ENCODE measurements around the gene BABAM2. TPM values are rescaled to one million over a fixed set of nuclear protein-coding genes. Genes with fewer than 3 reads are reported as not detected.

Gene BABAM2
- total RNA-seq, 2 experiments from 2014 or later: 65.4 to 69.5 TPM

GRCh38 chr2:27886322-27886721 lies 4.2 kb upstream of the BABAM2 start:
- Mint-ChIP-seq H3K36me3 (peaks cover 27% of the 10 kb centered on the region), H3K9me3 (ENCODE audit: low read depth) (no peaks in the 10 kb centered on the region), H3K27me3 (peaks cover 3% of the 10 kb centered on the region), H3K4me3 (no peak overlapping the region), H3K4me1 (peaks cover 28% of the 10 kb centered on the region), H3K27ac (no peak overlapping the region)
- CTCF ChIA-PET: interaction anchor here (0.8 to 1.5 kb wide), 2 partner anchors 115 to 132 kb away, joined by 3 to 4 read pairs; partner anchors contain the start of gene MRPL33
- ATAC-seq (no peak), DNase-seq (no peak)

GRCh38 chr2:27887111-27887510 lies 3.4 kb upstream of the BABAM2 start:
- ATAC-seq (no peak), DNase-seq (no peak)
- Mint-ChIP-seq H3K4me3 (no peak overlapping the region), H3K36me3 (peaks cover 21% of the 10 kb centered on the region), H3K9me3 (ENCODE audit: low read depth) (no peaks in the 10 kb centered on the region), H3K27me3 (peaks cover 3% of the 10 kb centered on the region), H3K4me1 (peaks cover 36% of the 10 kb centered on the region), H3K27ac (no peak overlapping the region)
- CTCF ChIA-PET: no interaction called here

DNA sequence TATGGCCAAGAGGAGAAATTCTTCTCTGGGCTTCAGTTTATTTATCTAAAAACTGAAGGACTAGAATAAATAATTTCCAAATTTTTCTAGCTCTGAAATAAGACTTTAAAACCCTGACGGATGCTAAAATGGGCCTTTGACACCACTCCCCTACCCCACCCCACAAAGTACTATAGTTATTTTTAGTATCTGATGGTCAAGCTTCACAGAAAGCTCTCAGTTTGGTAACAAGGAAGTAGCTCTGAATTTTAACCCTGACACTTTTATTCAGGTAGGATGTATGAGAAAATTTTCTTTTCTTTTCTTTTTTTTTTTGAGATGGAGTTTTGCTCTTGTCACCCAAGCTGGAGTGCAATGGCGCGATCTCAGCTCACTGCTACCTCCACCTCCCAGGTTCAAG lies 2.7 kb upstream of the BABAM2 start:
- Mint-ChIP-seq H3K27me3 (peaks cover 3% of the 10 kb centered on the region), H3K9me3 (ENCODE audit: low read depth) (no peaks in the 10 kb centered on the region), H3K27ac (no peak overlapping the region), H3K4me1 (peaks cover 42% of the 10 kb centered on the region), H3K4me3 (no peak overlapping the region), H3K36me3 (peaks cover 15% of the 10 kb centered on the region)
- DNase-seq (no peak), ATAC-seq (no peak)
- CTCF ChIA-PET: no interaction called here

DNA sequence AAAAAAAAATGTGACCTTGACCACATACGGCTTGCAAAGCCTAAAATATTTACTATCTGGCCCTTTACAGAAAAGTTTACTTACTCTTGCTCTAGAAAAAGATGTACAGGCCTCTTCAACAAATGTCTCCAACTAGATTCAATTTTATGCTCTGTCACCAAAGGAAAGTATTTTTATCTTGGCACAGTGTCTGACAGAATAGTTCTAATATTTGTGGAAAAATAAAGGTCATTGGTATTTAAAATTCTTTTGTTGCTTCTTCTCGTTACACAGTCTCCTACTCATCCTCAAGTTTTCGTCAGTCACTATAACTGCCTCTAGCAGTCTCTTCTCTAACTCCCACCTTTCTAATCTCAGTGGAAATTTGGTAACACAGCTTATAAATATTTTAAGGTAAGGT lies 1.7 kb upstream of the BABAM2 start:
- Mint-ChIP-seq H3K27ac (peak overlapping the region; percentile 28), H3K4me3 (peak overlapping the region; percentile 99), H3K4me1 (peaks cover 48% of the 10 kb centered on the region), H3K36me3 (peaks cover 14% of the 10 kb centered on the region), H3K9me3 (ENCODE audit: low read depth) (no peaks in the 10 kb centered on the region), H3K27me3 (peaks cover 3% of the 10 kb centered on the region)
- no peak for ATAC-seq
- CTCF ChIA-PET: no interaction called here
- no peak for DNase-seq

DNA sequence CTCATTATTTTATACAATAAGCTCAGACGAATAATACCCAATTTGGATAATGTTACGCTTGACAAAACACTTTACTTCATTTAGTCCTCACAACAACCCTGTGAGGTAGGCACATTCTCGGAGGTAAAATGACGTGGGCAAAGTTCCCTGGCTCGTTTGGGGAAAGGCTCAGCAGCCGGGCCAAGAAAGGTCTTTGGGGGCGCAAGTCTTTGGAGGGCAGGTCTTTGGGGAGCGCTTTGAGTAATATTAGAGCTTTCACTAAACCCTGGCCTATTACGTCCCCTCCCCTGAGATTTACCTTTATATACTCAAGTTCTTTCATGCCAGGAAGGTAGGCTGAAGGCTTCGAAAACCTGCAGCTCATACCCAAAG lies 769 bp upstream of the BABAM2 start:
- DNase-seq (no peak), ATAC-seq (no peak)
- Mint-ChIP-seq H3K4me3 (peak overlapping the region; percentile 99), H3K27ac (peak overlapping the region; percentile 100), H3K36me3 (peaks cover 23% of the 10 kb centered on the region), H3K27me3 (peaks cover 3% of the 10 kb centered on the region), H3K9me3 (ENCODE audit: low read depth) (no peaks in the 10 kb centered on the region), H3K4me1 (peaks cover 57% of the 10 kb centered on the region)
- CTCF ChIA-PET: interaction anchor here (1.4 kb wide), 1 partner anchor 13 kb away, joined by 3 read pairs; no protein-coding TSS in a partner anchor

GRCh38 chr2:27890924-27891672 lies 569 bp downstream of the BABAM2 start:
- ATAC-seq: peak; percentile 34
- peaks cover 3% of the 10 kb centered on the region for H3K27me3 Mint-ChIP-seq
- H3K4me1 Mint-ChIP-seq: peaks cover 67% of the 10 kb centered on the region
- H3K4me3 Mint-ChIP-seq: peak overlapping the region; percentile 99
- H3K9me3 Mint-ChIP-seq (ENCODE audit: low read depth): no peaks in the 10 kb centered on the region
- H3K27ac Mint-ChIP-seq: peak overlapping the region; percentile 100
- CTCF ChIA-PET: no interaction called here
- peaks cover 36% of the 10 kb centered on the region for H3K36me3 Mint-ChIP-seq
- peak; percentile 96 for DNase-seq

- peak overlapping the region; percentile 100 for H3K27ac Mint-ChIP-seq
- no peak for ATAC-seq
- no peaks in the 10 kb centered on the region for H3K9me3 Mint-ChIP-seq (ENCODE audit: low read depth)
- peaks cover 39% of the 10 kb centered on the region for H3K36me3 Mint-ChIP-seq
- H3K27me3 Mint-ChIP-seq: peaks cover 3% of the 10 kb centered on the region
- no peak for DNase-seq
- H3K4me3 Mint-ChIP-seq: peak overlapping the region; percentile 99
- H3K4me1 Mint-ChIP-seq: peaks cover 71% of the 10 kb centered on the region
- CTCF ChIA-PET: no interaction called here
Observed at GRCh38 chr2:27891673-27892105, 1.2 kb downstream of the BABAM2 start.

DNA sequence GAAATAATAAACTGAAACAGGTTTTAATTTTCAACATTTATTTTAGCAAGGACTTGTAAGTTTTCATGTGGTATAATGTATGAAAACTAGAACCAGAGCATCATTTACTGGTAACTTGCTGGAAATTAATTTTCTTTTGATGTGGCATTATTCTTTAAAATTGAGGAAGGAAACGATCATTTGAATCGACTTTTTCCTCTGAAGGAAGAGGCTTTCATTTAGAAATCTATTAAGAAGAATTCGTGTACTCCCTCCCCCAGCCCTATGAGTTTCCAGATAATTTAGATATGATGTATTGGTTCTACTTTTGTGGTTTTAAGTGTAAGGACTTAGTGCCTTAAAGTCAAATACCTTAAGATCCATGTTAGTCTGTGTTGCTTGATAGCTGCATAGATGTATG lies 2.5 kb downstream of the BABAM2 start:
- H3K27ac Mint-ChIP-seq: peak overlapping the region; percentile 62
- CTCF ChIA-PET: interaction anchor here (0.7 kb wide), 1 partner anchor 120 kb away, joined by 3 read pairs; no protein-coding TSS in a partner anchor
- peaks cover 78% of the 10 kb centered on the region for H3K4me1 Mint-ChIP-seq
- DNase-seq (no peak), ATAC-seq (no peak)
- peak overlapping the region; percentile 34 for H3K4me3 Mint-ChIP-seq
- H3K27me3 Mint-ChIP-seq: peaks cover 3% of the 10 kb centered on the region
- H3K9me3 Mint-ChIP-seq (ENCODE audit: low read depth): no peaks in the 10 kb centered on the region
- H3K36me3 Mint-ChIP-seq: peaks cover 44% of the 10 kb centered on the region

DNA sequence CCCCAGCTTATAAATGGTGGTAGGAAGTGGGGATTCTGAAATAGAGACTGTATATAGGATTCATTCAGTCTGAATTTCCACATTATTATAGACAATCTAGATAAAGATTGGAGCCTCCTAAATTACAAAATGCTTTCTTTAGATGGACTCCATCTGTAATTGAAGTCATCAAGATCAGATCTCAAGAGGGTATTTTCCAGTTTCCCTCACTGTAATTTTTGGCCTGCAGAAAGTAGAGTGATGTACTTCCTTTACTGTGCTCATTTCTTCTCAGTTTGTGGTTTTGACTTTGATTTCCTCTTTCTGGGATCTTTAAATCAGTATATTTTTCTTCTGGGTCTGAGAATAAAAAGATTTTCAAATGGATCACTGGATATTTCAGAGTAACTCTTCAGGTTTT lies 7.2 kb downstream of the BABAM2 start:
- Mint-ChIP-seq H3K4me3 (no peak overlapping the region), H3K4me1 (peaks cover 79% of the 10 kb centered on the region), H3K9me3 (ENCODE audit: low read depth) (no peaks in the 10 kb centered on the region), H3K36me3 (peaks cover 68% of the 10 kb centered on the region), H3K27me3 (no peaks in the 10 kb centered on the region), H3K27ac (peak overlapping the region; percentile 41)
- CTCF ChIA-PET: no interaction called here
- DNase-seq (no peak), ATAC-seq (peak; percentile 21)

GRCh38 chr2:27901234-27901633 lies 10.7 kb downstream of the BABAM2 start:
- H3K4me1 Mint-ChIP-seq: peaks cover 77% of the 10 kb centered on the region
- DNase-seq: no peak
- H3K36me3 Mint-ChIP-seq: peaks cover 74% of the 10 kb centered on the region
- H3K27ac Mint-ChIP-seq: peak overlapping the region; percentile 66
- peak; percentile 48 for ATAC-seq
- peaks cover 3% of the 10 kb centered on the region for H3K9me3 Mint-ChIP-seq (ENCODE audit: low read depth)
- no peaks in the 10 kb centered on the region for H3K27me3 Mint-ChIP-seq
- no peak overlapping the region for H3K4me3 Mint-ChIP-seq
- CTCF ChIA-PET: no interaction called here

GRCh38 chr2:27902098-27902497 lies 11.6 kb downstream of the BABAM2 start:
- peaks cover 3% of the 10 kb centered on the region for H3K9me3 Mint-ChIP-seq (ENCODE audit: low read depth)
- CTCF ChIA-PET: interaction anchor here (0.6 kb wide), 1 partner anchor 12 kb away, joined by 3 read pairs; the partner anchor contains the start of genes BABAM2 and RBKS
- DNase-seq (no peak), ATAC-seq (peak; percentile 54)
- H3K4me1 Mint-ChIP-seq: peaks cover 74% of the 10 kb centered on the region
- H3K36me3 Mint-ChIP-seq: peaks cover 73% of the 10 kb centered on the region
- H3K27ac Mint-ChIP-seq: peak overlapping the region; percentile 76
- no peak overlapping the region for H3K4me3 Mint-ChIP-seq
- H3K27me3 Mint-ChIP-seq: no peaks in the 10 kb centered on the region

DNA sequence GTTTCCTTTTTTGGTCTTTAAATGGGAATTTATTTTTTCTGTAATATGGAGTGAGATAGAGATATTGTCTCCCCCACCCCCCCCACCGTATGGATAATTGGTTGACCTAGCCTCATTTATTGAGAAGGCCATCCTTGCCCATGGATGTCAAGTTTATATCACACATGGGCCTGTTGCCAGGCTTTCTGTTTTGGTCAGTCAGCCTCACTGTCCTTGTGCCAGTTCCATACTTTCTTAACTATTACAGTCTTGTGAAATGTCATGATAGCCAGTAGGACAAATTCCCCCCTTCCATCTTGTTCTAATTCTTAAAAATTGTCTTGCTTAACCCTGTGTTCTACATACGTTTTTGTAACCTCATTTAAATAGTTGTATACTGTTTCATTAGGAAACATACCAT lies 12.5 kb downstream of the BABAM2 start:
- no peak for ATAC-seq
- CTCF ChIA-PET: no interaction called here
- Mint-ChIP-seq H3K27ac (no peak overlapping the region), H3K36me3 (peaks cover 71% of the 10 kb centered on the region), H3K4me3 (no peak overlapping the region), H3K4me1 (peaks cover 72% of the 10 kb centered on the region), H3K27me3 (no peaks in the 10 kb centered on the region), H3K9me3 (ENCODE audit: low read depth) (peaks cover 3% of the 10 kb centered on the region)
- no peak for DNase-seq

DNA sequence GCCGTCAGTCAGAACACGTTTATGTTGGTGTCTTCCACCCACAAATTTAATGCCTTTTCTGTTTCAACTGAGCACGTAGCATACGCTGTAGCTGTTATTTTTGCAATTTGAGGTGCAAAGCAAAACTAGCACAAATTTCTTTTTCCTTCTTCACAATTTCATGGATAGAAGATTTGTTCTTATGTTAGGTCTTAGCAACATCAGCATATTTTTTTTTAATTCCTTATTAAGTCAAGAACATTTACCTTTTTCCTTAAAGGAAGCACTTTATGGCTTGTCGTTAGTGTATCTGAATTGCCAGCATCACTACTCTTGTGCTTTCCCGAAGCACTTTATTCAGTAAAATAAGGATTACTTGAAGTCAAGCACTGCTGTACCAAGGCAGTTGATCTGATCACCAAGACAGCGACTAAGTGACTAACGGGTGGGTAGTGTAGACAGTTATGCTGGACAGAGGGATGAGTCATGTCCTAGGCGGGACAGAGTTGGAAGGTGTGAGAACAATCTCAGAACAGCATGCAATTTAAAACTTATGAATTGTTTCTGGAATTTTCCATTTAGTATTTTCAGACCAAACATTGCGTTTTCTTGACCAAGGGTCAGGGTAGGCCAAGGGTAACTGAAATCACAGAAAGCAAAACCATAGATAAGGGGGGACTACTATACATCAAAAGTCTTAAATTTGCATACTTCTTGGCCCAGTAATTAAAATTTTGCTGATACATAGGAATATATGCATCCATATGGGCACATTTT lies 13.3 kb downstream of the BABAM2 start:
- DNase-seq (no peak), ATAC-seq (no peak)
- CTCF ChIA-PET: no interaction called here
- H3K27ac Mint-ChIP-seq: no peak overlapping the region
- H3K4me3 Mint-ChIP-seq: no peak overlapping the region
- peaks cover 3% of the 10 kb centered on the region for H3K9me3 Mint-ChIP-seq (ENCODE audit: low read depth)
- peaks cover 73% of the 10 kb centered on the region for H3K4me1 Mint-ChIP-seq
- H3K36me3 Mint-ChIP-seq: peaks cover 69% of the 10 kb centered on the region
- H3K27me3 Mint-ChIP-seq: no peaks in the 10 kb centered on the region

GRCh38 chr2:27904405-27904665 lies 13.8 kb downstream of the BABAM2 start:
- H3K9me3 Mint-ChIP-seq (ENCODE audit: low read depth): peaks cover 3% of the 10 kb centered on the region
- no peaks in the 10 kb centered on the region for H3K27me3 Mint-ChIP-seq
- H3K4me3 Mint-ChIP-seq: no peak overlapping the region
- DNase-seq (no peak), ATAC-seq (no peak)
- H3K4me1 Mint-ChIP-seq: peaks cover 73% of the 10 kb centered on the region
- H3K36me3 Mint-ChIP-seq: peaks cover 68% of the 10 kb centered on the region
- H3K27ac Mint-ChIP-seq: no peak overlapping the region
- CTCF ChIA-PET: no interaction called here

Data from activated CD8-positive, alpha-beta memory T cell treated with anti-CD3 and anti-CD28 coated beads, Interleukin-2, amount 10 ng/mL, durations not matched to agents 7 days and 5 days (primary cell).